CD14-positive monocyte (primary cell): ENCODE data around the gene OLFM1. TPM values are rescaled to one million over a fixed set of nuclear protein-coding genes. Genes with fewer than 3 reads are reported as not detected.
"Not testable (repeated sequence)": the region's sequence is repeated elsewhere in the genome, so short reads cannot be mapped to it uniquely, and the experiment has no call there.

ENCODE experiments used
- DNase-seq, 3 donors: peaks; one replicate each; pipeline ENCODE4 v3.0.0-alpha.2; 2011 to 2022
- H2AFZ ChIP-seq: 2 replicates; pipeline ENCODE4 v1.6.0; 2012; ENCODE audit warnings: mild to moderate bottlenecking, low read depth, low read length, inconsistent platforms; ENCODE audit not compliant: insufficient read depth, poor library complexity, severe bottlenecking
- H3K27ac ChIP-seq, 2 donors: 1 replicate in 1 of 2; 2 replicates in 1 of 2; pipeline ENCODE4 v1.5.1; 2012 to 2013; ENCODE audit warnings: low read length in 2 of 2, control low read depth in 1 of 2, inconsistent platforms in 1 of 2, low read depth in 1 of 2, mild to moderate bottlenecking in 1 of 2
- H3K27me3 ChIP-seq, 2 donors: one replicate each; pipeline versions ENCODE4 v1.6.0 to v1.6.1; 2011 to 2013; ENCODE audit warnings: low read length in 2 of 2; ENCODE audit not compliant: control insufficient read depth in 2 of 2, insufficient read depth in 2 of 2
- H3K36me3 ChIP-seq, 2 donors: replicated peaks in 1 of 2; 1 replicate in 1 of 2; 2 replicates in 1 of 2; pipeline versions ENCODE4 v1.5.1 to v1.6.1; 2012 to 2013; ENCODE audit warnings: low read length in 2 of 2, control low read depth in 1 of 2, inconsistent platforms in 1 of 2, mild to moderate bottlenecking in 1 of 2; ENCODE audit not compliant: insufficient read depth in 2 of 2, control insufficient read depth in 1 of 2
- H3K4me1 ChIP-seq, 2 donors: 1 replicate in 1 of 2; 2 replicates in 1 of 2; pipeline versions ENCODE4 v1.5.1 to v1.6.1; 2012 to 2013; ENCODE audit warnings: low read length in 2 of 2, control low read depth in 1 of 2, inconsistent platforms in 1 of 2, mild to moderate bottlenecking in 1 of 2, moderate library complexity in 1 of 2; ENCODE audit not compliant: insufficient read depth in 2 of 2, control insufficient read depth in 1 of 2
- H3K4me2 ChIP-seq: replicated peaks from 2 replicates; pipeline ENCODE3; 2012; ENCODE audit warnings: low read length, moderate library complexity, mild to moderate bottlenecking; ENCODE audit not compliant: poor library complexity, severe bottlenecking; ENCODE audit errors: extremely low read depth
- H3K4me3 ChIP-seq, 3 experiments: fragments of 200-600 bp in 1 of 3; sonication (generic) in 1 of 3; replicated peaks in 1 of 3; 1 replicate in 2 of 3; 2 replicates in 1 of 3; pipeline ENCODE4 v1.5.1; 2011 to 2013; ENCODE audit warnings: low read length in 3 of 3, mild to moderate bottlenecking in 3 of 3, control low read depth in 2 of 3, low read depth in 2 of 3, inconsistent platforms in 1 of 3, moderate library complexity in 1 of 3
- H3K79me2 ChIP-seq: 2 replicates; pipeline ENCODE4 v1.6.0; 2012; ENCODE audit warnings: mild to moderate bottlenecking, control low read depth, inconsistent platforms, low read length, moderate library complexity; ENCODE audit not compliant: insufficient read depth
- H3K9ac ChIP-seq: 2 replicates; pipeline ENCODE4 v1.6.0; 2017; ENCODE audit warnings: low read length, mild to moderate bottlenecking; ENCODE audit not compliant: insufficient read depth, poor library complexity, severe bottlenecking
- H3K9me3 ChIP-seq, 2 donors: replicated peaks in 1 of 2; 1 replicate in 1 of 2; 2 replicates in 1 of 2; pipeline versions ENCODE4 v1.5.1 to v1.6.1; 2012 to 2013; ENCODE audit warnings: low read length in 2 of 2, control low read depth in 1 of 2; ENCODE audit not compliant: control insufficient read depth in 1 of 2, insufficient read depth in 1 of 2
- H4K20me1 ChIP-seq: 2 replicates; pipeline ENCODE4 v1.6.0; 2012; ENCODE audit warnings: mild to moderate bottlenecking, low read length, control low read depth, moderate library complexity; ENCODE audit not compliant: insufficient read depth
- H3K27ac Mint-ChIP-seq, 7 donors: one replicate each; pipeline ENCODE4 v1.8.0; 2020; ENCODE audit warnings: mild to moderate bottlenecking in 7 of 7, mixed read lengths in 7 of 7, moderate library complexity in 6 of 7, inconsistent platforms in 2 of 7
- H3K27me3 Mint-ChIP-seq, 3 donors: one replicate each; pipeline ENCODE4 v1.8.0; 2021 to 2022; ENCODE audit warnings: low read depth in 3 of 3, mild to moderate bottlenecking in 3 of 3, mixed read lengths in 3 of 3, moderate library complexity in 3 of 3, inconsistent platforms in 1 of 3
- H3K36me3 Mint-ChIP-seq, 2 donors: one replicate each; pipeline ENCODE4 v1.8.0; 2020; ENCODE audit warnings: mixed read lengths in 2 of 2, inconsistent platforms in 1 of 2, mild to moderate bottlenecking in 1 of 2
- H3K4me1 Mint-ChIP-seq: one replicate; pipeline ENCODE4 v1.8.0; 2020; ENCODE audit warnings: mild to moderate bottlenecking, mixed read lengths
- H3K4me3 Mint-ChIP-seq, 2 donors: one replicate each; pipeline ENCODE4 v1.8.0; 2020; ENCODE audit warnings: mild to moderate bottlenecking in 2 of 2, mixed read lengths in 2 of 2, moderate library complexity in 1 of 2
- H3K9me3 Mint-ChIP-seq, 7 donors: one replicate each; pipeline ENCODE4 v1.8.0; 2020 to 2022; ENCODE audit warnings: mixed read lengths in 7 of 7, mild to moderate bottlenecking in 6 of 7, moderate library complexity in 6 of 7, inconsistent platforms in 2 of 7
- WGBS: methylation state at CpG from one replicate; pipeline ENCODE4 v1.1.5; 2013; ENCODE audit warnings: missing lambda C conversion rate; ENCODE audit not compliant: insufficient coverage; 5-methylcytosine and 5-hydroxymethylcytosine counted together
- intact Hi-C, 2 donors: fragments of 100-400 bp; cut with micrococcal nuclease; formaldehyde crosslinking; loops; one replicate each; pipeline versions ENCODE4 v1.15.0 to v1.15.1; 2023
- polyA plus RNA-seq, 3 donors: library from polyadenylated mRNA; depleted of rRNA in 1 of 3; unstranded in 2 of 3; stranded (reverse) in 1 of 3; fragments of 300-500 nt in 2 of 3; fragments of >200 nt in 1 of 3; fragmentation: Illumina TruSeq in 2 of 3; gene quantifications; 1 replicate in 2 of 3; 2 replicates in 1 of 3; pipeline ENCODE4 v1.2.3, GENCODE V29; 2012 to 2021
- TF ChIP-seq, protein P1 (sequence below): fragments of 200-600 bp; IDR thresholded peaks from one replicate; pipeline ENCODE4 v1.8.0; 2022; ENCODE audit warnings: antibody characterized with exemption, mild to moderate bottlenecking

OLFM1 gene
- polyA plus RNA-seq, 3 donors = 7.6 to 10.9 (median 9.4) TPM

DNA sequence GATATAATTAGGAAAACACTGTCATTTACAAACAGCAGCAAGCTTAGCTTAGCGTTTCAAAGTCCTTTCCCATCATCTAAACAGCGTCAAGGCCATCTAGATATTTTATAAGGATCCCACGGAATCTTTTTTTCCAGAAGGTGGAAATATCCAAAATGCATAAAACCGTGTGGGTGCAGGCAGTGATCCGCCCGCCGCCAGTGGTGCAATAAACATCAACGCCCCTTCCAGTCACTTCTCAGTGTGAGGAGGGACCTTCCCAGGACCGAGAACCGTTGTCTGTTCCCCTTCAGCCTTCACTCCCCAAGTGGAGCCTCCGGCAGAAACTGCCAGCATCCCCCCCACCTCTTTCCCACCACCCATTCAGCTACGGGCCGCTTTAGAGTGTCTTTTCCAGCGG lies 22.9 kb downstream of the OLFM1 start:
- H3K4me1 Mint-ChIP-seq = no peaks in the 10 kb centered on the region
- no peaks in the 10 kb centered on the region for H3K4me1 ChIP-seq
- H3K9ac ChIP-seq = no peak overlapping the region
- WGBS = 55% methylated on average over 13 of the region's 14 CpGs
- no peak overlapping the region for H3K4me2 ChIP-seq
- no peak for DNase-seq
- H3K36me3 ChIP-seq = no peaks in the 10 kb centered on the region
- H3K27ac Mint-ChIP-seq = no peak overlapping the region
- no peak overlapping the region for H3K4me3 ChIP-seq
- intact Hi-C loops = no loop called here
- no peaks in the 10 kb centered on the region for H3K9me3 ChIP-seq
- no peak overlapping the region for H2AFZ ChIP-seq
- TF ChIP-seq, protein P1, sequence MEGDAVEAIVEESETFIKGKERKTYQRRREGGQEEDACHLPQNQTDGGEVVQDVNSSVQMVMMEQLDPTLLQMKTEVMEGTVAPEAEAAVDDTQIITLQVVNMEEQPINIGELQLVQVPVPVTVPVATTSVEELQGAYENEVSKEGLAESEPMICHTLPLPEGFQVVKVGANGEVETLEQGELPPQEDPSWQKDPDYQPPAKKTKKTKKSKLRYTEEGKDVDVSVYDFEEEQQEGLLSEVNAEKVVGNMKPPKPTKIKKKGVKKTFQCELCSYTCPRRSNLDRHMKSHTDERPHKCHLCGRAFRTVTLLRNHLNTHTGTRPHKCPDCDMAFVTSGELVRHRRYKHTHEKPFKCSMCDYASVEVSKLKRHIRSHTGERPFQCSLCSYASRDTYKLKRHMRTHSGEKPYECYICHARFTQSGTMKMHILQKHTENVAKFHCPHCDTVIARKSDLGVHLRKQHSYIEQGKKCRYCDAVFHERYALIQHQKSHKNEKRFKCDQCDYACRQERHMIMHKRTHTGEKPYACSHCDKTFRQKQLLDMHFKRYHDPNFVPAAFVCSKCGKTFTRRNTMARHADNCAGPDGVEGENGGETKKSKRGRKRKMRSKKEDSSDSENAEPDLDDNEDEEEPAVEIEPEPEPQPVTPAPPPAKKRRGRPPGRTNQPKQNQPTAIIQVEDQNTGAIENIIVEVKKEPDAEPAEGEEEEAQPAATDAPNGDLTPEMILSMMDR = no peak
- peaks cover 0 to 5% (median 0%) of the 10 kb centered on the region in 7 donors for H3K9me3 Mint-ChIP-seq
- no peaks in the 10 kb centered on the region for H3K79me2 ChIP-seq
- H3K27me3 ChIP-seq = peaks cover 0 to 25% of the 10 kb centered on the region in 2 donors
- no peak overlapping the region for H3K27ac ChIP-seq
- H3K36me3 Mint-ChIP-seq = no peaks in the 10 kb centered on the region
- peaks cover 35 to 52% (median 39%) of the 10 kb centered on the region in 3 donors for H3K27me3 Mint-ChIP-seq
- peak overlapping the region in 1 of 2 donors; percentile 60 for H3K4me3 Mint-ChIP-seq
- no peaks in the 10 kb centered on the region for H4K20me1 ChIP-seq

DNA sequence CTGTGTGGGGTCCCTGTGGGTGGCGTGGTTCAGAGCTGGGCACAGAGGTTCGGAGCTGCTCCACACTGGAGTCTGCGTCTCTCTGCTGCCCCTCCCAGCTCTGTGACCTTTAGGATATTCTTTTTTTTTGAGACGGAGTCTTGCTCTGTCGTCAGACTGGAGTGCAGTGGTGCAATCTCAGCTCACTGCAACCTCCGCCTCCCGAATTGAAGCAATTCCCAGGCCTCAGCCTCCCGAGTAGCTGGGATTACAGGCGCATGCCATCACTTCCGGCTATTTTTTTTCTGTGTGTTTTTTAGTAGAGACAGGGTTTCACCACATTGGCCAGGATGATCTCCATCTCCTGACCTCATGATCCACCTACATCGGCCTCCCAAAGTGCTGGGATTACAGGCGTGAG lies 24.1 kb downstream of the OLFM1 start:
- H3K9me3 ChIP-seq, H3K4me1 Mint-ChIP-seq, H4K20me1 ChIP-seq, H2AFZ ChIP-seq, H3K4me1 ChIP-seq, intact Hi-C loops, H3K4me3 Mint-ChIP-seq, DNase-seq, H3K79me2 ChIP-seq, H3K36me3 Mint-ChIP-seq, H3K27ac ChIP-seq, H3K9ac ChIP-seq, H3K9me3 Mint-ChIP-seq, H3K4me2 ChIP-seq, H3K36me3 ChIP-seq, H3K4me3 ChIP-seq: not testable (repeated sequence)
- Mint-ChIP-seq H3K27ac (peak overlapping the region in 1 of 7 donors; percentile 23), H3K27me3 (peaks cover 35 to 51% (median 39%) of the 10 kb centered on the region in 3 donors)
- WGBS = 88% methylated on average over 10 of the region's 12 CpGs
- peaks cover 0 to 25% of the 10 kb centered on the region in 2 donors for H3K27me3 ChIP-seq
